Fibroblast of lung (primary cell): ENCODE measurements around the gene TASOR. TPM values are rescaled to one million over a fixed set of nuclear protein-coding genes. Genes with fewer than 3 reads are reported as not detected.

Source experiments
- DNase-seq, 2 donors: peaks; one replicate each; pipeline versions ENCODE4 v3.0.0 to v3.0.0-alpha.2; 2010; ENCODE audit warnings: low read depth in 2 of 2
- H2AFZ ChIP-seq: 2 replicates; pipeline ENCODE4 v1.5.1; 2012; ENCODE audit warnings: low read length, control low read depth, inconsistent platforms
- H3K27ac ChIP-seq: 2 replicates; pipeline ENCODE4 v1.5.1; 2011; ENCODE audit warnings: low read length, control low read depth; ENCODE audit not compliant: insufficient read depth
- H3K27me3 ChIP-seq: 2 replicates; pipeline ENCODE4 v1.5.1; 2011; ENCODE audit warnings: mild to moderate bottlenecking, low read length; ENCODE audit not compliant: control insufficient read depth, insufficient read depth
- H3K36me3 ChIP-seq: 2 replicates; pipeline ENCODE4 v1.5.1; 2011; ENCODE audit warnings: low read length; ENCODE audit not compliant: control insufficient read depth, insufficient read depth
- H3K4me1 ChIP-seq: 2 replicates; pipeline ENCODE4 v1.5.1; 2011; ENCODE audit warnings: low read length; ENCODE audit not compliant: control insufficient read depth, insufficient read depth; ENCODE audit errors: extremely low read depth
- H3K4me2 ChIP-seq: 2 replicates; pipeline ENCODE4 v1.5.1; 2011; ENCODE audit warnings: low read length, control low read depth; ENCODE audit not compliant: insufficient read depth; ENCODE audit errors: extremely low read depth
- H3K4me3 ChIP-seq, 4 experiments: fragments of 200-600 bp in 1 of 4; sonication (generic) in 1 of 4; replicated peaks in 1 of 4; 2 replicates each; pipeline ENCODE4 v1.5.1; 2011 to 2016; ENCODE audit warnings: low read length in 4 of 4, low read depth in 3 of 4, mild to moderate bottlenecking in 3 of 4, control low read depth in 2 of 4, inconsistent platforms in 1 of 4, mixed read lengths in 1 of 4; ENCODE audit not compliant: insufficient read depth in 1 of 4; ENCODE audit errors: control extremely low read depth in 1 of 4
- H3K79me2 ChIP-seq: 2 replicates; pipeline ENCODE4 v1.5.1; 2012; ENCODE audit warnings: mild to moderate bottlenecking, low read length, inconsistent platforms; ENCODE audit not compliant: control insufficient read depth, insufficient read depth
- H3K9ac ChIP-seq: 2 replicates; pipeline ENCODE4 v1.5.1; 2011; ENCODE audit warnings: mild to moderate bottlenecking, low read length, control low read depth; ENCODE audit not compliant: insufficient read depth
- H3K9me3 ChIP-seq: 2 replicates; pipeline ENCODE4 v1.5.1; 2012; ENCODE audit warnings: low read depth, low read length; ENCODE audit not compliant: control insufficient read depth, insufficient read depth
- H4K20me1 ChIP-seq: 2 replicates; pipeline ENCODE4 v1.5.1; 2011; ENCODE audit warnings: low read length; ENCODE audit not compliant: control insufficient read depth, insufficient read depth; ENCODE audit errors: extremely low read depth
- EZH2 ChIP-seq: IDR thresholded peaks from 2 replicates; pipeline ENCODE4 v1.5.1; 2012; ENCODE audit warnings: low read length, control low read depth, mild to moderate bottlenecking; ENCODE audit errors: missing control alignments
- polyA plus RNA-seq, 2 donors: library from polyadenylated mRNA; depleted of rRNA in 1 of 2; stranded (reverse) in 1 of 2; unstranded in 1 of 2; fragments of >200 nt; gene quantifications; 2 replicates each; pipeline ENCODE4 v1.2.1, GENCODE V29; 2011 to 2012; ENCODE audit warnings: missing spikeins in 1 of 2
- total RNA-seq: library from RNA; depleted of rRNA; stranded (reverse); fragments of >200 nt; gene quantifications from 2 replicates; pipeline ENCODE4 v1.2.1, GENCODE V29; 2014
- TF ChIP-seq, protein P1 (sequence below), 2 donors: IDR thresholded peaks in 1 of 2; conservative IDR thresholded peaks in 1 of 2; 1 replicate in 1 of 2; 2 replicates in 1 of 2; pipeline ENCODE4 v1.5.1; 2011 to 2012; ENCODE audit warnings: low read length in 2 of 2, control low read depth in 1 of 2, inconsistent platforms in 1 of 2, low read depth in 1 of 2, mild to moderate bottlenecking in 1 of 2

The TASOR gene
- total and polyA plus RNA-seq, 2 donors (not counting 1 experiment from before 2014, with no cell fraction given), result 37.0 to 112 TPM

DNA sequence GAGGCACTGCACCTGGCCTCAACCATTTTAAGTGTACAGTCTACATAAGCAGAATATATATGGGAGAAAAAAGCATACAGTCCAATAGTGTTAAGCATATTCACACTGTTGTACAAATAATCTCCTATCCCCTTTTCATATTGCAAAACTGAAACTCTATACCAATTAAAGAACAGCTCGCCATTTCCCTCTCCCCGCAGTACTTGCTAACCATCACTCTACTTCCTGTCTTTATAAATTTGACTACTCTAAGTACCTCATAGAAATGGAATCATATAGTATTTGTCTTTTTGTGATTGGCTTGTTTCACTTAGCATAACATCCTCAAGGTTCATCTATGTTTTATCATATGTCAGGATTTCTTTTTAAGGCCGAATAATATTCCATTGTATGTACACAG lies 21.6 kb upstream of the TASOR start:
- Histone ChIP-seq H3K79me2 (no peaks in the 10 kb centered on the region), H3K27me3 (no peaks in the 10 kb centered on the region), H3K4me3 (no peak overlapping the region), H4K20me1 (no peaks in the 10 kb centered on the region), H3K36me3 (no peaks in the 10 kb centered on the region), H2AFZ (no peak overlapping the region), H3K9ac (no peak overlapping the region), H3K27ac (no peak overlapping the region), H3K9me3 (no peaks in the 10 kb centered on the region), H3K4me1 (no peaks in the 10 kb centered on the region), H3K4me2 (no peak overlapping the region)
- no peak for TF ChIP-seq EZH2
- TF ChIP-seq, protein P1, sequence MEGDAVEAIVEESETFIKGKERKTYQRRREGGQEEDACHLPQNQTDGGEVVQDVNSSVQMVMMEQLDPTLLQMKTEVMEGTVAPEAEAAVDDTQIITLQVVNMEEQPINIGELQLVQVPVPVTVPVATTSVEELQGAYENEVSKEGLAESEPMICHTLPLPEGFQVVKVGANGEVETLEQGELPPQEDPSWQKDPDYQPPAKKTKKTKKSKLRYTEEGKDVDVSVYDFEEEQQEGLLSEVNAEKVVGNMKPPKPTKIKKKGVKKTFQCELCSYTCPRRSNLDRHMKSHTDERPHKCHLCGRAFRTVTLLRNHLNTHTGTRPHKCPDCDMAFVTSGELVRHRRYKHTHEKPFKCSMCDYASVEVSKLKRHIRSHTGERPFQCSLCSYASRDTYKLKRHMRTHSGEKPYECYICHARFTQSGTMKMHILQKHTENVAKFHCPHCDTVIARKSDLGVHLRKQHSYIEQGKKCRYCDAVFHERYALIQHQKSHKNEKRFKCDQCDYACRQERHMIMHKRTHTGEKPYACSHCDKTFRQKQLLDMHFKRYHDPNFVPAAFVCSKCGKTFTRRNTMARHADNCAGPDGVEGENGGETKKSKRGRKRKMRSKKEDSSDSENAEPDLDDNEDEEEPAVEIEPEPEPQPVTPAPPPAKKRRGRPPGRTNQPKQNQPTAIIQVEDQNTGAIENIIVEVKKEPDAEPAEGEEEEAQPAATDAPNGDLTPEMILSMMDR (conservative IDR thresholded peaks at IDR 0.05 in 1 of 2, IDR thresholded peaks at IDR 0.05 in 1 of 2; ENCODE audit: low read depth in 1 of 2, low read length in 2 of 2), result no peak
- DNase-seq, result no peak

GRCh38 chr3:56702490-56703315 lies 19.6 kb upstream of the TASOR start:
- Histone ChIP-seq H3K9ac (no peak overlapping the region), H4K20me1 (no peaks in the 10 kb centered on the region), H3K9me3 (no peaks in the 10 kb centered on the region), H3K36me3 (no peaks in the 10 kb centered on the region), H3K79me2 (no peaks in the 10 kb centered on the region), H2AFZ (no peak overlapping the region), H3K4me1 (no peaks in the 10 kb centered on the region), H3K4me2 (no peak overlapping the region), H3K27ac (no peak overlapping the region), H3K4me3 (no peak overlapping the region), H3K27me3 (no peaks in the 10 kb centered on the region)
- TF ChIP-seq, protein P1 (conservative IDR thresholded peaks at IDR 0.05 in 1 of 2, IDR thresholded peaks at IDR 0.05 in 1 of 2; ENCODE audit: low read depth in 1 of 2, low read length in 2 of 2), result peak; percentile 75 to 80
- no peak for TF ChIP-seq EZH2
- DNase-seq, result peak; percentile 63 to 85

DNA sequence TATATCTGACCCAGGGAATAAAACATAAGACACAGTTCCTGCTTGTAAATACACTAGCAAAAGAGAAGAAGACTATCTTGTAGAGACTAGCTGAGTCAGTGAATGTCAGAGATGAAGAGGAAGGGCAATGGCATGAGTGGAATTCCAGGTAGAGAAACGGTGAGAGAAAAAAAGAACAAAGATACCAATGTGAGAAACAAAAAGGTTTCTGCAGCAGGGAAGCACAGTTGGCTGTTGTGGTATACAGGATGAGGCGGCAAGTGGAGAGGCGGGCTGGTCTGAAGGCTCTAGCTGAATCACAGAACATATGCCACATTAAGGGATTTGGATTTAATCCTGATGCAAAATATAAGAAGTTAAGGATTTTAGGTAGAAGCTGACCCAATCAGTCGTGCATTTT lies 17.1 kb upstream of the TASOR start:
- TF ChIP-seq, protein P1 (conservative IDR thresholded peaks at IDR 0.05 in 1 of 2, IDR thresholded peaks at IDR 0.05 in 1 of 2; ENCODE audit: low read depth in 1 of 2, low read length in 2 of 2), result no peak
- TF ChIP-seq EZH2, result no peak
- Histone ChIP-seq H3K4me2 (no peak overlapping the region), H2AFZ (no peak overlapping the region), H3K4me1 (no peaks in the 10 kb centered on the region), H3K79me2 (no peaks in the 10 kb centered on the region), H3K36me3 (no peaks in the 10 kb centered on the region), H3K9ac (no peak overlapping the region), H3K9me3 (no peaks in the 10 kb centered on the region), H3K27me3 (no peaks in the 10 kb centered on the region), H3K4me3 (no peak overlapping the region), H3K27ac (no peak overlapping the region), H4K20me1 (no peaks in the 10 kb centered on the region)
- no peak for DNase-seq
